BLaER1 (cell line): ENCODE data around the gene KLRG1.

Experiments
- H3K27ac ChIP-seq: shearing (Covaris generic); formaldehyde crosslinking; 2 replicates; pipeline ENCODE4 v1.8.1; 2022
- H3K27me3 ChIP-seq: shearing (Covaris generic); formaldehyde crosslinking; 2 replicates; pipeline ENCODE4 v1.8.1; 2022
- H3K36me3 ChIP-seq: shearing (Covaris generic); formaldehyde crosslinking; 2 replicates; pipeline ENCODE4 v1.8.1; 2022
- H3K4me1 ChIP-seq: shearing (Covaris generic); formaldehyde crosslinking; 2 replicates; pipeline ENCODE4 v1.8.1; 2022
- H3K4me2 ChIP-seq: shearing (Covaris generic); formaldehyde crosslinking; 2 replicates; pipeline ENCODE4 v1.8.1; 2022
- H3K4me3 ChIP-seq: shearing (Covaris generic); formaldehyde crosslinking; 2 replicates; pipeline ENCODE4 v1.8.1; 2022
- H3K9ac ChIP-seq: shearing (Covaris generic); formaldehyde crosslinking; 2 replicates; pipeline ENCODE4 v1.8.1; 2022
- H3K9me3 ChIP-seq: shearing (Covaris generic); formaldehyde crosslinking; 2 replicates; pipeline ENCODE4 v1.8.1; 2022
- H4K20me1 ChIP-seq: shearing (Covaris generic); formaldehyde crosslinking; 2 replicates; pipeline ENCODE4 v1.8.1; 2022
- Cebpa-rat ChIP-seq: shearing (Covaris generic); IDR thresholded peaks from 2 replicates; pipeline ENCODE4 v1.8.1; 2022

Gene KLRG1

DNA sequence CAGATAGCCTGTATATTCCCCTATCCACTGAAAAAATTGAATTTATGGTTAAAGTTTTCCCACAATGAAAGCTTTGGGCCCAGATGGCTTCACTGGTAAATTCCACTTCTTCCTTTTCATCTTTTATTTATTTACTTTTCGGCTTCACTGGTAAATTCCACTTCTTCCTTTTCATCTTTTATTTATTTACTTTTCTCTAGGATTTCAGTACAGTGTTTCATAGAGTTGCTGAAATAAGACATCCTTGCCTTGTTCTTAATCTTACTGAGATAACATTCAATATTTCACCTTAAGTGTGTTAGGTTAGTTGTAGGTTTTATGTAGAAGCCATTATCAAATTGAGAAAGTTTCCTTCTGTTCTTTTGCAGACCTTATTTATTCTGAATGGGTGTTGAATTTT, 18.9 kb upstream of the KLRG1 start:
- Histone ChIP-seq H3K27me3 (no peaks in the 10 kb centered on the region), H3K27ac (no peak overlapping the region), H3K4me1 (no peaks in the 10 kb centered on the region), H3K9ac (no peak overlapping the region), H3K36me3 (no peaks in the 10 kb centered on the region), H3K9me3 (peaks cover 32% of the 10 kb centered on the region), H3K4me3 (no peak overlapping the region), H4K20me1 (no peaks in the 10 kb centered on the region), H3K4me2 (no peak overlapping the region)
- no peak for TF ChIP-seq Cebpa-rat

DNA sequence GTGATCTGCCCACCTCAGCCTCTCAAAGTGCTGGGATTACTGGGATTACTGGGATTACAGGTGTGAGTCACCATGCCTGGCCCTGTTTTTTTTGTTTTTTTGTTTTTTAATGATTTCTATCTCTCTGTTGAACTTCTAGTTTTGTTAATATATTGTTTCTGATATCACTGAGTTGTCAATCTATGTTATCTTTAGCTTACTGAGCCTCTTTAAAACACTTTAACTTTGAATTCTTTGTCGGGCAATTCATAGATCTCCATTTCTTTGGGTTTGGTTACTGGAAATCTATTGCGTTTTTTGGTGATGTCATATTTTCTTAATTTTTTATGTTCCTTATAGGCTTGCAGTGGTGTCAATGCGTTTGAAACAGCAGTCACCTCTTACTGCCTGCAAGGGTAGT, 9.2 kb upstream of the KLRG1 start:
- Histone ChIP-seq H3K27me3 (no peaks in the 10 kb centered on the region), H3K4me1 (no peaks in the 10 kb centered on the region), H3K4me3 (no peak overlapping the region), H3K9ac (no peak overlapping the region), H3K4me2 (no peak overlapping the region), H4K20me1 (no peaks in the 10 kb centered on the region), H3K27ac (no peak overlapping the region), H3K36me3 (peaks cover 8% of the 10 kb centered on the region; the same call in 1 of the 2 replicates), H3K9me3 (peaks cover 26% of the 10 kb centered on the region)
- no peak for TF ChIP-seq Cebpa-rat

DNA sequence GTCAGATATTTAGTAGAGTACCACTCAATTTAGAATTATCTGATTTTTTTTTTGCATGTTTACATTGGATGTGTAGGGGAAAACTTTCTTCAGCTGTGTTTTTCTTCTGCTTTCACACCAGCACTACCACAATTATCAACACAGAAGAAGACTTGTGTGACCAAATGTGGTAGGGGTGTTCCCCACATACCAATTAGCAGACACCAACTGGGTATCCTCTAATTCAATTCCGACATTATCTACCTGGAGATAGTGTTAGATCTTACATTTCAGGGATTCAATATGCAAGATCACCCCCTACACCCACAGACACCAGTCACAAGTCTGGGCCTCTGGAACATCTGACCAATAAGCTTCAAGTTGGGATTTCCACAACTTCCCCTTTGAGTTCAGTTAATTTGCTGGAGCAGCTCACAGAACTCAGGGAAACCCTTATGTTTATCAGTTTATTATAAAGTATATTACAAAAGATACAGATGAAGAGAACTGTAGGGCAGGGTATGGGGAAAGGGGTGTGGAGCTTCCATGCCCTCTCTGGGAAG, 4.1 kb upstream of the KLRG1 start:
- Histone ChIP-seq H3K4me3 (no peak overlapping the region), H3K4me2 (no peak overlapping the region), H3K36me3 (0 out of 2 replicates have a peak, but pooled peaks cover 6% of the 10 kb centered on the region), H3K9me3 (peaks cover 5% of the 10 kb centered on the region), H4K20me1 (no peaks in the 10 kb centered on the region), H3K27me3 (no peaks in the 10 kb centered on the region), H3K4me1 (peaks cover 12% of the 10 kb centered on the region), H3K9ac (no peak overlapping the region), H3K27ac (no peak overlapping the region)
- no peak for TF ChIP-seq Cebpa-rat

DNA sequence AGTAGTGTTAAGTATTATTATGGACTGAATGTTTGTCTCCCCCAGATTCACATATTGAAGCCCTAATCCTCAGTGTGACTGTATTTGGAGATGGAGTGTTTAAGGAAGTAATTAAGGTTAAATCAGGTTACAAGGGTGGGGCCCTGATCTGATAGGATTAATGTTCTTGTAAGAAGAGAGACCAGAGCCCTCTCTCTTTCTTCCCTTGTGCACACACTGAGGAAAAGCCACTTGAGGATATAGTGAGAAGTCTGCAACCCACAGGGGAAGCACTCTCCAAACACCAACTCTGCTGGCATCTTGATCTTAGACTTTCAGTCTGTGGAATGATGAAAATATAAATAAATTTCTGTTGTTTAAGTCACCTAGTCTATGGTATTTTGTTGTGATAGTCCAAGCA, 2.2 kb upstream of the KLRG1 start:
- H3K4me2 ChIP-seq, result no peak overlapping the region

DNA sequence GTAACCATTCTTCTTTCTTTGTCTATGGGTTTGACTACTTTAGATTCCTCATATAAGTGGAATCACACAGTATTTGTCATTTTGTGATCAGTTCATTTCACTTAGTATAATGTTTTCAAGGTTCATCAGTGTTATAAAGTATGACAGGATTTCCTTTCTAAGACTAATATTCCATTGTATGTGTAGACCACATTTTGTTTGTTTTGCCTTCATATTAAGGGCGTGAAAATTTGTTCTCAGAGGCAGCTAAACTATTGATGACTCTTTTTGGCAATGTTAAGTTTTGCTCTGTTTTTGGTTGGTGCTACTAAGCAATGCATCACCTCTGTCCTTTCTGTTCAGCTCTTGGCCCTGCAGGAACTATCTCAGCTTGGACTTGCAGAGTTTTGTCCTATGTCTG, 1.7 kb upstream of the KLRG1 start:
- no peaks in the 10 kb centered on the region for H4K20me1 ChIP-seq
- no peaks in the 10 kb centered on the region for H3K9me3 ChIP-seq
- H3K27me3 ChIP-seq, result no peaks in the 10 kb centered on the region
- no peak overlapping the region for H3K9ac ChIP-seq
- H3K4me1 ChIP-seq, result peaks cover 12% of the 10 kb centered on the region
- H3K36me3 ChIP-seq, result no peaks in the 10 kb centered on the region
- H3K4me3 ChIP-seq, result no peak overlapping the region
- no peak overlapping the region for H3K27ac ChIP-seq
- no peak for TF ChIP-seq Cebpa-rat
- no peak overlapping the region for H3K4me2 ChIP-seq

More for the DNA sequence above, 2.2 kb upstream of the KLRG1 start:
- Histone ChIP-seq H3K4me3 (no peak overlapping the region), H4K20me1 (no peaks in the 10 kb centered on the region), H3K4me1 (peaks cover 12% of the 10 kb centered on the region), H3K36me3 (no peaks in the 10 kb centered on the region), H3K9ac (no peak overlapping the region), H3K27ac (no peak overlapping the region), H3K9me3 (no peaks in the 10 kb centered on the region), H3K27me3 (no peaks in the 10 kb centered on the region)
- TF ChIP-seq Cebpa-rat, result no peak

DNA sequence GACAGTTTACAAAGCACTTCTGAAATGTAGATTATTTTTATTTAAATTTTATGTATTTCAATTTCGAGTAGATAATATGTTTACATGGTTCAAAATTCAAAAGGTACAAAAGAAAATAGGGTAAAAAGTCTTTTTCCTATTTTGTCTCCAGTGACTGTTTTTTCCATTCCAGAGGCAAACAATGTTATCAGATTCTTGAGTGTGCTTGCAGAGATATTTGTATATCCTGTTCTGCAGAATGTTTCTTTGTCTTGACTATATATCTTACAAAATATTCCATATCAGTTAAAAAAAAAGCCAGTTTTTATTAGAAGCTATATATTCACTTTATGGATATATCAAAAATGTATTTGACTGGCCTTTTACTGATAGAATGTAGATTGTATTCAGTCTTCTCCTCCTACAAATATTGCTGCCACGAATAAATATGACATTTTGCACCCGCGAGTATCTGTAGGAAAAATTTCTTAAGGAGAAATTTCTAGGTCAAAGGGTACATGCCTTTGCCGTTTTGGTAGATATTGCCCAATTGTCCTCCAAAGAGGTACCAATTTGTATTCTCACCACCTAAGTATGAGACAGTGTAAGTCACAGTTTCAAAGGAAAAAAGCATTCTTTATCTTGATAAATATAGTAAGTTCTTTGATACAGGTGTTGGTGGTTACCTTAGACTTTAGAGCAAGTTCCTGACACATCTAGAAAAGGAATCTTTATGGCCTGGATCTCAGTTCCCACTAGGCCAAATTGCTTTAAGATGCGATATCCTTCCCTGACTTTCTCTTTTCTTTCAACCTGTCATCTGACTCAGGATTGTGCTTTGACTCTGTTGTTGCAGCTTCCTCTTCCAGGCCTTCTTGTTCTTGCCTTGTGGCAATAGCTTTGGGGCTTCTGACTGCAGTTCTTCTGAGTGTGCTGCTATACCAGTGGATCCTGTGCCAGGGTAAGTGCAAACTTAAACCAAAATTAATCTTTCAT, 2.3 kb downstream of the KLRG1 start:
- Histone ChIP-seq H3K9me3 (no peaks in the 10 kb centered on the region), H3K27ac (no peak overlapping the region), H3K9ac (no peak overlapping the region), H3K4me2 (no peak overlapping the region), H3K36me3 (no peaks in the 10 kb centered on the region), H3K4me1 (peaks cover 12% of the 10 kb centered on the region), H3K27me3 (no peaks in the 10 kb centered on the region), H3K4me3 (no peak overlapping the region), H4K20me1 (no peaks in the 10 kb centered on the region)
- no peak for TF ChIP-seq Cebpa-rat

DNA sequence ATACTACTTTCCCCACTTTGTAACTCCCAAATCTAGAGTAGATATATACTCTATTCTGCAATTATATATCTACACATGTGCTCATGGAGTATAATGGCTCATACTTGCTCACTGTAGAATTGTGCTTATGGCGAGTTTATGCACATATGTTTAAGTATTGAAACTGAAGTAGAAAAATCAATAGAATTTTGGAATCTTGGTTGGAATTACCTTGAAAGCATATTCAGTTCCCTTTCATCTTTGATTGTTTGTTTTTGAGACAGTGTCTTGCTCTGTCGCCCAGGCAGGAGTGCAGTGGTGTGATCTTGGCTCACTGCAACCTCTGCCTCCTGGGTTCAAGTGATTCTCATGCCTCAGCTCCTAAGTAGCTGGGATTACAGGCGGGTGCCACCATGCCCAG, 4.5 kb downstream of the KLRG1 start:
- Histone ChIP-seq H3K4me3 (no peak overlapping the region), H3K36me3 (no peaks in the 10 kb centered on the region), H4K20me1 (no peaks in the 10 kb centered on the region), H3K4me1 (peaks cover 12% of the 10 kb centered on the region), H3K9me3 (0 out of 2 replicates have a peak, but pooled peaks cover 4% of the 10 kb centered on the region), H3K27ac (no peak overlapping the region), H3K9ac (no peak overlapping the region), H3K27me3 (no peaks in the 10 kb centered on the region), H3K4me2 (no peak overlapping the region)
- TF ChIP-seq Cebpa-rat, result no peak

DNA sequence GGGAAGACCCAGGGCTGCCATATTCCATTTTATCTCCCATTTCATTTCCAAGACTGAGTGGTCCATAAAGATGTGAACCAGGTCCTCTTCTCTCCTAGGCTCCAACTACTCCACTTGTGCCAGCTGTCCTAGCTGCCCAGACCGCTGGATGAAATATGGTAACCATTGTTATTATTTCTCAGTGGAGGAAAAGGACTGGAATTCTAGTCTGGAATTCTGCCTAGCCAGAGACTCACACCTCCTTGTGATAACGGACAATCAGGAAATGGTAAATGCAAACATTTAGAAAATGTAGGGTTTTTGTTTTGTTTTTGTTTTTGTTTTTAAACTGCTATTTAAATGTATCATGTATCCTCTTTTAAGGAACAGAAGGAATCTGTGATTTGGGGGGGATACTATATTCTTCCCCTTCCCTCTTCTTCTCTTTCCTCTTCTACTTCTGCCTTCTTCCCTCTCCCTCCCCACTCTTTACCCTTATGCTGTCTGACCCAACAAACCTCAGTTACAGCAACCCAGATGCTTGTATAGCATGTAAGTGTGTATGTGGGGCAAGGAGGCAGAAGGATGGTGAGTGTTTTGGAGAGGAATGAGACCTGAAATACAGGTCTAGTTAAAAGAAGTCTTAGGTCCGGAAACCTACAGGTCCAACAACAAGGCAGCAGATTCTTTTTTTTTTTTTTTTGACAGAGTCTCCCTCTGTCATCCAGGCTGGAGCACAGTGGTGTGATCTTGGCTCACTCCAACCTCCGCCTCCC, 5.9 kb downstream of the KLRG1 start:
- H3K4me2 ChIP-seq, result no peak overlapping the region
- TF ChIP-seq Cebpa-rat, result no peak
- no peak overlapping the region for H3K4me3 ChIP-seq
- no peak overlapping the region for H3K27ac ChIP-seq
- H4K20me1 ChIP-seq, result no peaks in the 10 kb centered on the region
- H3K9ac ChIP-seq, result no peak overlapping the region
- H3K4me1 ChIP-seq, result no peaks in the 10 kb centered on the region
- H3K27me3 ChIP-seq, result no peaks in the 10 kb centered on the region
- no peaks in the 10 kb centered on the region for H3K36me3 ChIP-seq
- 0 out of 2 replicates have a peak, but pooled peaks cover 4% of the 10 kb centered on the region for H3K9me3 ChIP-seq

DNA sequence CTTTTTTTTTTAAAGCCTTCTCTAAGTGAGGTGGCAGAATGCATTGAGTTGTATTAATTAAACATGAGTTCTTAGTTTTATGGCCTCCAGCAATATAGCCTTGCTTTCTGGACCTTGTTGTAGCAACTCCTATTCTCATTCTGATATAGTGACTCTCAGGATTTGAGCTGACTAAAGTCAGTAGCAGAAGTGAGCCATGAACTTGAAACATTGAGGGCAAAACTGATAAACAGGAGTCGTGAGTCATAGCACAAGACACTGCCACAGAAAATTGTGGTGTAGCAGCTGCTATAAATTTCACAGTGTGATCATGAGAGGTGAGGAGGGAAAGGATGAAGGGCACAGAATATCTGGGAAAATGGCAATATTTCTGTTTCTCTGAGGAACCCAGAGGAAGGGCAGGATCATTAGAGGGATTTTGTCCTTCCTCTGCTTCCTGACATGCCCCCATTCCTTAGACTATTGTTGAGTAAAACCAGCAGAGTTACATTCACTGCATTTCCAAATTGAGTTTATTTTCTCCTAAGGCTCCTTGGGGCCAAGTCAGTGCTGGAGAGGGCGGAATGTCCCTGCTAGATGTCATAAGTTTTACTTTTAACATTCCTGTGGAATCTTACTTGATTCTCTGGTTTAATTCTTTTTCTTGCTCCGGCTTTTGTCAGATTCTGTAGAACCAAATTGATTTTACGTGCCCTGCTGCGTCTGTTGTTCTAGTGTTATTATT, 7.5 kb downstream of the KLRG1 start:
- H3K27ac ChIP-seq, result no peak overlapping the region
- no peaks in the 10 kb centered on the region for H4K20me1 ChIP-seq
- no peak overlapping the region for H3K4me3 ChIP-seq
- TF ChIP-seq Cebpa-rat, result no peak
- H3K9ac ChIP-seq, result no peak overlapping the region
- H3K4me2 ChIP-seq, result no peak overlapping the region
- H3K9me3 ChIP-seq, result 0 out of 2 replicates have a peak, but pooled peaks cover 4% of the 10 kb centered on the region
- no peaks in the 10 kb centered on the region for H3K4me1 ChIP-seq
- H3K36me3 ChIP-seq, result no peaks in the 10 kb centered on the region
- H3K27me3 ChIP-seq, result no peaks in the 10 kb centered on the region
